ENCODE results near the gene HNRNPD.

DNA sequence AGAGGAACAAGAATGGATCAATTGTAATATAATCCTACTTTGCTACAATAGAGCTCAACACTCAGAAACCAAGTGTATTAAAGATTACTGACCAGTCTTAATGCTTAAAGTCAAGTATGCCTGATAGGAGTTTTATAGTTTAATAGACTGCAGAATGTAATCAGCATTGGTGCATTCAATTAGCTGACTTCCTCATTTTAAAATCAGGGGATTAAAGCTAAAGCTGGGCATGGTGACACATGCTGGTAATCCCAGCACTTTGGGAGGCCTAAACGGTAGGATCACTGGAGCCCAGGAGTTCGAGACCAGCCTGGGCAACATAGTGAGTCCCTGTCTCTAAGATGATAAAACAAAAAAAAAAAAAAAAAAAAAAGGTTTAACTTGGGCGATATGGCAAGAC is 45.7 kb upstream of the HNRNPD start:
- no peak for TF ChIP-seq CTCF (IDR thresholded peaks at IDR 0.05; ENCODE audit: low read depth, low read length, missing input control)
- TF ChIP-seq EGR1 (IDR thresholded peaks at IDR 0.05; ENCODE audit: low read depth in 2 of 2) = no peak
- TF ChIP-seq, protein P1, sequence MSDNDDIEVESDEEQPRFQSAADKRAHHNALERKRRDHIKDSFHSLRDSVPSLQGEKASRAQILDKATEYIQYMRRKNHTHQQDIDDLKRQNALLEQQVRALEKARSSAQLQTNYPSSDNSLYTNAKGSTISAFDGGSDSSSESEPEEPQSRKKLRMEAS (IDR thresholded peaks at IDR 0.05) = no peak
- TF ChIP-seq REST (IDR thresholded peaks at IDR 0.05) = no peak
- TF ChIP-seq YY1 (IDR thresholded peaks at IDR 0.05) = no peak
- no peak for TF ChIP-seq RAD21 (IDR thresholded peaks at IDR 0.05)
- no peak for TF ChIP-seq SP1 (IDR thresholded peaks at IDR 0.05)

All from liver (tissue), 3 donors.